Loucy (cell line): ENCODE measurements around the gene SNAPC4.

ENCODE experiments used
- EZH2phosphoT487 ChIP-seq: fragments of 200-600 bp; IDR thresholded peaks from 2 replicates; pipeline ENCODE4 v1.6.1; 2018; ENCODE audit warnings: antibody characterized with exemption, mild to moderate bottlenecking, moderate library complexity, borderline replicate concordance
- TF ChIP-seq, protein P1 (sequence below): fragments of 200-600 bp; sonication (generic); conservative IDR thresholded peaks from 2 replicates; pipeline ENCODE4 v1.5.1; 2014; ENCODE audit warnings: mild to moderate bottlenecking, antibody characterized with exemption, low read length

DNA sequence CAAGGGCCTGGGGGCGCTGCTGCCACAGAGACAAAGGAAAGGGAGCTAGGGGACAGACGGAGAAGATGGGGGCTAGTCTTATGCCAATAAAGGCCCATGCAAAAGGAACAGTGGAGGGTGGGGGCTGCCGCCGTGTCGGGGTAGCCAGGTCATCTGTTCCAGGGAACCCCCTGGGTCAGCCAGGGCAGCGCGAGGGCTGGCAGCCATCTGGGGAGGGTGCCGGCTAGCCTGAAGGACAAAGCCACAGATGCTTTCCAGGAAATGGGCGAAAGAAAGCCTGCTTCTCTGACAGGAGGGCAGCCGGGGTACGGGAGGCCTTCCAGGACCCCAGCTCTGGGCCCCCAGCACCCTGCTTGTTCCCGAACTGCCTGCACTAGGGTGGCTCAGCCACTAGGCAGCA, 24.9 kb downstream of the SNAPC4 start:
- TF ChIP-seq, protein P1, sequence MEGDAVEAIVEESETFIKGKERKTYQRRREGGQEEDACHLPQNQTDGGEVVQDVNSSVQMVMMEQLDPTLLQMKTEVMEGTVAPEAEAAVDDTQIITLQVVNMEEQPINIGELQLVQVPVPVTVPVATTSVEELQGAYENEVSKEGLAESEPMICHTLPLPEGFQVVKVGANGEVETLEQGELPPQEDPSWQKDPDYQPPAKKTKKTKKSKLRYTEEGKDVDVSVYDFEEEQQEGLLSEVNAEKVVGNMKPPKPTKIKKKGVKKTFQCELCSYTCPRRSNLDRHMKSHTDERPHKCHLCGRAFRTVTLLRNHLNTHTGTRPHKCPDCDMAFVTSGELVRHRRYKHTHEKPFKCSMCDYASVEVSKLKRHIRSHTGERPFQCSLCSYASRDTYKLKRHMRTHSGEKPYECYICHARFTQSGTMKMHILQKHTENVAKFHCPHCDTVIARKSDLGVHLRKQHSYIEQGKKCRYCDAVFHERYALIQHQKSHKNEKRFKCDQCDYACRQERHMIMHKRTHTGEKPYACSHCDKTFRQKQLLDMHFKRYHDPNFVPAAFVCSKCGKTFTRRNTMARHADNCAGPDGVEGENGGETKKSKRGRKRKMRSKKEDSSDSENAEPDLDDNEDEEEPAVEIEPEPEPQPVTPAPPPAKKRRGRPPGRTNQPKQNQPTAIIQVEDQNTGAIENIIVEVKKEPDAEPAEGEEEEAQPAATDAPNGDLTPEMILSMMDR, result no peak
- TF ChIP-seq EZH2phosphoT487, result no peak
